Endodermal cell (in vitro differentiated cells): Measurements from ENCODE around the gene AQR. TPM values are rescaled to one million over a fixed set of nuclear protein-coding genes. Genes with fewer than 3 reads are reported as not detected.

Experiments
- DNase-seq: peaks from one replicate; pipeline ENCODE4 v3.0.0-alpha.2; 2017
- H3K27ac ChIP-seq: 2 replicates; pipeline ENCODE4 v1.5.1; 2013; ENCODE audit warnings: mild to moderate bottlenecking, low read depth, low read length, moderate library complexity
- H3K27me3 ChIP-seq: 2 replicates; pipeline ENCODE4 v1.6.1; 2013; ENCODE audit warnings: mild to moderate bottlenecking, low read length, moderate library complexity; ENCODE audit not compliant: insufficient read depth, control insufficient read depth, poor library complexity, severe bottlenecking
- H3K36me3 ChIP-seq: 2 replicates; pipeline ENCODE4 v1.7.0; 2013; ENCODE audit warnings: mild to moderate bottlenecking, low read length, moderate library complexity; ENCODE audit not compliant: control insufficient read depth, insufficient read depth
- H3K4me1 ChIP-seq: one replicate; pipeline ENCODE4 v1.7.0; 2013; ENCODE audit warnings: low read length; ENCODE audit not compliant: control insufficient read depth, insufficient read depth
- H3K4me3 ChIP-seq: 2 replicates; pipeline ENCODE4 v1.5.1; 2013; ENCODE audit warnings: mild to moderate bottlenecking, low read length, moderate library complexity
- H3K9ac ChIP-seq: 2 replicates; pipeline ENCODE4 v1.6.1; 2013; ENCODE audit warnings: mild to moderate bottlenecking, low read length, moderate library complexity; ENCODE audit not compliant: poor library complexity, severe bottlenecking; ENCODE audit errors: extremely low read depth
- H3K9me3 ChIP-seq: 2 replicates; pipeline ENCODE4 v1.6.1; 2013; ENCODE audit warnings: mild to moderate bottlenecking, low read length, moderate library complexity; ENCODE audit not compliant: control insufficient read depth
- H3K27ac Mint-ChIP-seq: 2 replicates; pipeline ENCODE4 v1.8.0; 2020; ENCODE audit warnings: mixed read lengths
- H3K27me3 Mint-ChIP-seq: 2 replicates; pipeline ENCODE4 v1.8.0; 2021; ENCODE audit warnings: mild to moderate bottlenecking, mixed read lengths; ENCODE audit not compliant: insufficient read depth
- H3K36me3 Mint-ChIP-seq: 2 replicates; pipeline ENCODE4 v1.8.0; 2020; ENCODE audit warnings: low read depth, mixed read lengths
- H3K4me1 Mint-ChIP-seq: 2 replicates; pipeline ENCODE4 v1.8.0; 2020; ENCODE audit warnings: mixed read lengths
- H3K4me3 Mint-ChIP-seq: 2 replicates; pipeline ENCODE4 v1.8.0; 2020; ENCODE audit warnings: mild to moderate bottlenecking, moderate library complexity, mixed read lengths
- H3K9me3 Mint-ChIP-seq: 2 replicates; pipeline ENCODE4 v1.8.0; 2020; ENCODE audit warnings: mild to moderate bottlenecking, mixed read lengths
- CTCF ChIP-seq: fragments of 200-600 bp; sonication (generic); conservative IDR thresholded peaks from 2 replicates; pipeline ENCODE4 v1.5.0; 2021; ENCODE audit warnings: antibody characterized with exemption, mild to moderate bottlenecking
- WGBS, 2 experiments: methylation state at CpG; one replicate each; pipeline versions ENCODE4 v1.1.5 to v1.1.7; 2013; ENCODE audit warnings: missing lambda C conversion rate in 2 of 2, mixed read lengths in 1 of 2; ENCODE audit not compliant: insufficient coverage in 1 of 2, insufficient read length in 1 of 2; 5-methylcytosine and 5-hydroxymethylcytosine counted together
- total RNA-seq, 2 donors: library from RNA; stranded (reverse); fragmentation: NEBNext Ultra II Directional in 1 of 2; extraction: Animal tissue kit (Norgen Biotek cat#: 25700) in 1 of 2; gene quantifications; 2 replicates in 1 of 2; 3 replicates in 1 of 2; pipeline ENCODE4 v1.2.1, GENCODE V29; 2021

Gene AQR
- total RNA-seq, 2 donors from 2014 or later = 48.8 to 49.6 TPM

- Histone ChIP-seq H3K9ac (no peak overlapping the region), H3K27me3 (no peaks in the 10 kb centered on the region), H3K9me3 (peaks cover 3% of the 10 kb centered on the region), H3K36me3 (no peaks in the 10 kb centered on the region), H3K4me1 (no peaks in the 10 kb centered on the region), H3K4me3 (no peak overlapping the region), H3K27ac (no peak overlapping the region)
- Mint-ChIP-seq H3K27me3 (no peaks in the 10 kb centered on the region), H3K4me1 (peaks cover 12% of the 10 kb centered on the region), H3K9me3 (peaks cover 5% of the 10 kb centered on the region), H3K27ac (no peak overlapping the region), H3K4me3 (no peak overlapping the region), H3K36me3 (no peaks in the 10 kb centered on the region)
- DNase-seq = no peak
- WGBS, 2 experiments = no CpG with 5 or more reads among the region's 1 CpG
- no peak for TF ChIP-seq CTCF
Observed at GRCh38 chr15:34812369-34812768, 157.2 kb downstream of the AQR start.

- Mint-ChIP-seq H3K4me3 (no peak overlapping the region), H3K4me1 (peaks cover 12% of the 10 kb centered on the region), H3K27ac (peak overlapping the region; percentile 70), H3K36me3 (no peaks in the 10 kb centered on the region), H3K9me3 (peaks cover 15% of the 10 kb centered on the region), H3K27me3 (no peaks in the 10 kb centered on the region)
- Histone ChIP-seq H3K9me3 (peaks cover 5% of the 10 kb centered on the region), H3K27ac (no peak overlapping the region), H3K4me3 (no peak overlapping the region), H3K36me3 (no peaks in the 10 kb centered on the region), H3K9ac (no peak overlapping the region), H3K27me3 (no peaks in the 10 kb centered on the region), H3K4me1 (no peaks in the 10 kb centered on the region)
- WGBS, 2 experiments = 88 to 96% methylated on average over 3 to 5 of the region's 5 CpGs
- no peak for TF ChIP-seq CTCF
- no peak for DNase-seq
Observed at GRCh38 chr15:34810443-34811129, 159.0 kb downstream of the AQR start.

- H3K4me3 ChIP-seq = no peak overlapping the region
- TF ChIP-seq CTCF = no peak
- Mint-ChIP-seq H3K27ac (no peak overlapping the region), H3K36me3 (no peaks in the 10 kb centered on the region), H3K9me3 (peaks cover 15% of the 10 kb centered on the region), H3K4me3 (no peak overlapping the region), H3K4me1 (peaks cover 12% of the 10 kb centered on the region), H3K27me3 (no peaks in the 10 kb centered on the region)
- whole genome bisulfite sequencing, 2 experiments = 92% methylated on average over 2 to 3 of the region's 3 CpGs
- DNase-seq = no peak
- no peak overlapping the region for H3K9ac ChIP-seq
- H3K27ac ChIP-seq = no peak overlapping the region
- no peaks in the 10 kb centered on the region for H3K4me1 ChIP-seq
- peaks cover 5% of the 10 kb centered on the region for H3K9me3 ChIP-seq
- no peaks in the 10 kb centered on the region for H3K27me3 ChIP-seq
- no peaks in the 10 kb centered on the region for H3K36me3 ChIP-seq
Observed at GRCh38 chr15:34809186-34809585, 160.4 kb downstream of the AQR start.
